GM18867 (cell line): ENCODE results near the gene CDC25A.
"Not testable (repeated sequence)": the region's sequence is repeated elsewhere in the genome, so short reads cannot be mapped to it uniquely, and the experiment has no call there.

ENCODE experiments used
- ATAC-seq: cut with Tn5 transposase; IDR thresholded peaks from one replicate; pipeline ENCODE4 v1.9.1; 2021; ENCODE audit warnings: mild to moderate bottlenecking, moderate library complexity; ENCODE audit not compliant: unreplicated experiment

CDC25A gene

GRCh38 chr3:48188266-48189201 lies at the start of gene CDC25A:
Gene CDC25A, minus strand, starts transcription at chr3:48188417. Its CDS starts 470 bp downstream, at chr3:48187947.
- peak; percentile 91 for ATAC-seq

DNA sequence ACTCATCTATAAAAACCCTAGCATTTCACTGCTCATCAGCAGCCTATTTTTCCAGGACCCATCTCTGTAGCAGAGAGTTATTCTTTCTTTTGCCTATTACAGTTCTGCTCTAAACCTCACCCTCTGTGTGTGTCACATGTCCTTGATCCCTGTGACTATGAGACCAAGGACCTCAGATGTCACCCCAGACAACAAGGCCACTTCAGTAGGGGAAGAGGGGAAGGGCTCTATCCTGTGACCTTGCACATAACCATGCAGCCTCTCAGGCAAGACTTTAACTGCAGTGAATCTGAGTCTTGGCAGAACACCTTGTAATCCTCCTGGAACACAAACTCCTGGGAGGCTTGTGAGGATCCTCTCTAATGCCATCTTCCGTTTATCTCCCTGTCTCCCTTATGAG lies 48.3 kb upstream of the CDC25A start:
- ATAC-seq, result no peak

DNA sequence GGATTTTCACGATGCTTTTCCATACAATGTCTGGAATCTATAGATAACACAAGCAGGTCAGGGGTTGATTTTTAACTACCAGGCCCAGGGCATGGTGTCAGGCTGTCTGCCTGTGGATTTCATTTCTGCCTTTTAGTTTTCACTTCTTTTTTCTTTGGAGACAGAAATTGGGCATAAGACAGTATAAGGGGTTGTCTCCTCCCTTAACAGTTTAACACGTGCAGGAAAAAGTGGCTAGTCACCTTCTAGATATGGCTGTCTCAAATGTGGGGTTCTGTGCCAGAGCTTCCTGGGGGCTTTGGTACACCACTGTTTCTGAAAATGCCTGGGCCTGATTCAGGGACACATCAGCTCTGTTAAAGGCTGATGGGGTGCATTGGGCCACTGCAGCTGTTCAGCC lies 45.3 kb upstream of the CDC25A start:
- no peak for ATAC-seq

- ATAC-seq, result peak; percentile 81
These were observed 44.5 kb upstream of the CDC25A start for GRCh38 chr3:48232734-48233133.

DNA sequence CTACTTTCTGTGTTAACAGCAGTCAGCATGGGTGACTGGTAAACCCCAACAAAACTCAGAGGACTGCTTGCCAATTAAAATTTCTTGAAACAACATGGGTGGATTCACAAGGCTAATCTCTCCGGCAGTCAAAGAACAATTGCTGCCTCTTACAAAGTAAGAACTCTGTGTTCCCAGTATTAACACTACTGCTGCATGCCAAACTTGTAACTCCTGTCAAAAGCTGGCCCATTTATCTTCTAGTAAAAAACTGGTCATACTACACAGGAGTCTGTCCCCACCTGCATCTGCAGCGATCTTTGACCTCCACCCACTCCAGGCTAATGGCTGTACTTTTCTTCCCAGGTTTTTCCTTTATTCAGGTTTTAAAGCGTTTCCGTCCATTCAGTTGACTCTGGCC lies 44.0 kb upstream of the CDC25A start:
- ATAC-seq, result no peak

DNA sequence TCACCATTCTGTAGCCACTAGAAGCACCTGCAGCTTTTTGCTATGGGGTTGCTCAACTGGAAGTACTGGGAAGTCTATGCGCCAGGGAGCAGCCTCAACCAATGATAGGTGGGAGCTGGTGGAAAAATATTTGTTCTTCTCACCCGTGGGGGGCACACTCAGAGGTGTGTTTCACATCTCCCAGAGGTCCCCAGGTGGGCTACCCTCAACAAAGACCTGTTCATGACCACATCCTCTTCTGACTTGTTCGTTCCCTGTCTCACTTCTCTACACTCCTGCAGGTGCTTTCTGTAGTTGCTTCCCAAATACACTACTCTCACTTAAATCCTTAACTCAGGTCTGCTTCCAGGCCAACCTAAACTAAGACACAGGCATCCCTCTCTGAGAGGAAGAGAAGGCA lies 38.7 kb upstream of the CDC25A start:
- no peak for ATAC-seq

DNA sequence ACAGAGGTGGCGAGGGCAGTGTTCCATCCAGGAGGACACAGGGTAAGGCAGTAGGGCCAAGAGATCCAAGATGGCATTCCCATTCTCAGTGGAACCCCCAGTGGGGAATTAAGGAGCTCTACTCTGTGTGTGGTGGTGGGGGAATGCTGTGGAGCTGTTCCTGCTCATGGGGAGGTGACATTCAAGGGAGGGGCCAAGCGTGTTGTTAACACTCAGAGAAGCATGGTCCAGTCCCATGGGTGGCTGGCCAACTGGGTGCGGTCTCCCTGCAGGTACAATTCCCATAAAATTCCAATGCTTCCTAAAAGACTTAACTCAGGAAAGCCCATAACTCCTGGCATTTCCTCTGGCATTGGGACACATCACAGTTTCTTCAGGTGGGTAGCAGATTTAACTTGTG lies 37.4 kb upstream of the CDC25A start:
- ATAC-seq, result no peak

DNA sequence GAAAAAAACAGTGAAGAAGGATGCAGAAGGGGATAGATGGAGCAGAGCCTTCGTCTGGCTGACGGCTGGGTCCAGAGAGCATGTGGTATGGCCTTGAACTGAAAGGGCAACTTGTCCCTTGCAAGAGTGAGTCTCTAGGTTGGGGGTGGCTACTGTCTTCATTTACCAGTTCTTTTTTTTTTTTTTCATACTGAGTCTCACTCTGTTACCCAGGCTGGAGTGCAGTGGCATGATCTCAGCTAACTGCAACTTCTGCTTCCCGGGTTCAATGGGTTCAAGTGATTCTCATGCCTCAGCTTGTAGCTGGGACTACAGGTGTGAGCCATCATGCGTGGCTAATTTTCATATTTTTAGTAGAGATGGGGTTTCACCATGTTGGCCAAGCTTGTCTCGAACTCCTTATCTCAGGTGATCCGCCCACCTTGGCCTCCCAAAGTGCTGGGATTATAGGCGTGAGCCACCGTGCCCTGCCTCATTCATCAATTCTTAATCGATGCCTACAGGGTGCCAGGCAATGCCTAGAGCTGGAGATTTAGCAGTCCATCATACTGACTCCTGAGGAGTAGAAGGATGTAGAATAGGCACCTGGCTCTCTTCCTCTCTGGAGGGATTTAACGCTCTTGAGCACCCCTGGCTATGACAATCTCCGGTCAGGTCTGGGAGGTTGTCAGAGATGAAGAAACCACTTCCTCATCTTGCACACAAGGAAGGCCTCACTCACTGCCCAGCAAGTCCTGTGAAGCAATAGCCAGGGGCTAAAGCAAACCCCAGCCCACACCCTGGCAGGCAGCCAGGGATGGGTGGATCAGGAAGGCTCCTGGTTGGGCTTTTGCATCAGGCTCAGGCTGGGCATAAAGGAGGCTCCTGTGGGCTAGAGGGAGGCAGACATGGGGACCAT lies 34.6 kb upstream of the CDC25A start, which contains the start of gene CAMP:
Gene CAMP, plus strand, starts transcription at position 880 of the 898 bp plus-strand sequence. Its CDS starts 17 bp downstream, at position 897.
- no peak for ATAC-seq

- no peak for ATAC-seq
These were observed 32.5 kb upstream of the CDC25A start for GRCh38 chr3:48220746-48221145.

GRCh38 chr3:48219543-48219942 lies 31.3 kb upstream of the CDC25A start:
- no peak for ATAC-seq

DNA sequence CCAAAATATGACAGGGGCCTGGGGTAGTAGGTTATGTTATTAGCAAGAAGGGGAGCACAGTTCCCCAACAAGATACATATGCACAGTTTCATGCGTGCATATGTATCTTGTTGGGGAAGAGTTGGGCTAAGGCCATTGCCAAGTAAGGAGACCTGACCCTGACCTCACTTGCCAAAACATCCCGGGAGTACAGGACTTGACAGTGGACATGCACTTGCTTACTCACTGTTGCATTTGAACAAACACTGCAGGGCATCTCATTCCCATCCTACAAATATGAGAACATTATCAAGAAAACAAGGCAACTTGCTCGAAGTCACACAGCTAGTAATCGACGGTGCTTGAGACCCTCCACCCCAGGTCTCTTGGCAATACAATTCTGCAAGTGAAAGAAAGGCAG lies 30.3 kb upstream of the CDC25A start:
- ATAC-seq, result no peak

DNA sequence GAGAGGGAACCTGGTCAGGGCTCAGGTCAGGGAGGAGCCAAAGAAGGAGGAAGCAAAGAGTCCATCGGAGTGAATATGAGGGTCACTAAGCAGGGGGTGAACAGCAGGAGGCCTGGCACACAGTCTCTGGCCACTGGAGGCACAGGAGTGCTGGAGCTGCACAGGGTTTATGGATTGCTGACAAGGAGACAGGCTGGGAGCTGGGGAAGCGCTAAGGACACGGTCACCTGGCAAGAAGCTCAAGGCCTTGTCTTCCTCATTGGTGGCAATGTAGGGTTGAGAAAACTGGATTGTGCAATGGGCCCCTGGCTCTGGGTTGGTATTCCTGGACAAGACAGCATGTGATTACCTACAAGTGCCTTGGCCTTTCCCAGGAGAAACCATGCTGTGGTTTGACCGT lies 29.2 kb upstream of the CDC25A start:
- no peak for ATAC-seq

- ATAC-seq, result no peak
These were observed 27.7 kb upstream of the CDC25A start for GRCh38 chr3:48215876-48216275.

DNA sequence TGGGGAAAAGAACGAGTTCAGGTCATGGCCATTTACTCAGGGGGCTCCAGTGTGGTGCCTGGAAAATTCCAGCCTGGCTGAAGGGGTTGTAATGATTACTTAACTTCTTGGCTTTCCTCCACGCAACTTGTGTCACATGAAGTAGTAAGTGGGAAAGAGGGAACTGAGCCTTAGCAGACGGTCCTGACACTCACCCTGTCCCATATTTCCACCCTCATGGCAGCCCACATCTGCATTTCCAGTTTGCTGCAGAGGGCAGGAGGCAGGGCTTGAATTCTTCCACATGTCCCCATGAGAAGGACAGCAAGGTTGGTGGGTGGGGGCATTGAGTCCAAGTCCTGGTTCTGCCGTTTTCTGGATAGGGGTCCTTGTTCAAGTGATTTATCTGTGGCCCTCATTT lies 27.2 kb upstream of the CDC25A start:
- no peak for ATAC-seq

DNA sequence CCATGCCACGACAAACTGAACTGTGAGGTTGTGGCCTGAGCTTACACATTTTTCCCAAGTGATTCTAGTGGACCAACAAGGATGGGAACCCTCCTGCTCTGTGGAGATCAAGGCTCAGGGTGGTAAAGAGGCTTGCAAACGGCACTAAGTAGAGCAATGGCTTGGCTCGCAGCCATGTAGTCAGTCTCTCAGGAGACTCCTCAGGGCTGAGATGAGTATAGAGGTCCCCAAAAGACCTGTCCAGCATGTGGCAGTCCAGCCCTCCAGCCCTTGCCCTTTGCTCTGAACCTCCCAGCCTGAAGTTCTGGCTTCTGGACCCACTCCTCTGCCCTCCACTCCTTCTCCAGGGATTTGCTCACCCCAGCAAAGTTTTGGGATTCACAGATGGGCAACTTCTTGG lies 26.8 kb upstream of the CDC25A start:
- ATAC-seq, result no peak

- ATAC-seq, result no peak
These were observed 26.0 kb upstream of the CDC25A start for GRCh38 chr3:48214225-48214624.

- not testable (repeated sequence) for ATAC-seq
These were observed 23.6 kb upstream of the CDC25A start for GRCh38 chr3:48211776-48212175.

DNA sequence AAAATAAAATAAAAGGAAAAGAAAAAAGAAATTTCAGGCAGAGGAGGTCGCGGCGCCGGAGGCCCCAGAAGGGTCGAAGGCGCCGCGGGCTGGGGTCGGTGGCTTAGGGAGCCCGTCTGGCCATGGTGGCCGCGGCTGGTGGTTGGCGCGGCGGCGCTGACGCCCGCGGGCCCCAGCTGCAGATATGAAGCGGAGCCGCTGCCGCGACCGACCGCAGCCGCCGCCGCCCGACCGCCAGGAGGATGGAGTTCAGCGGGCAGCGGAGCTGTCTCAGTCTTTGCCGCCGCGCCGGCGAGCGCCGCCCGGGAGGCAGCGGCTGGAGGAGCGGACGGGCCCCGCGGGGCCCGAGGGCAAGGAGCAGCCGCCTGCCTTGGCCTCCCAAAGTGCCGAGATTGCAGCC lies 22.3 kb upstream of the CDC25A start:
- not testable (repeated sequence) for ATAC-seq

GRCh38 chr3:48209445-48209844 lies 21.2 kb upstream of the CDC25A start:
- ATAC-seq, result no peak

DNA sequence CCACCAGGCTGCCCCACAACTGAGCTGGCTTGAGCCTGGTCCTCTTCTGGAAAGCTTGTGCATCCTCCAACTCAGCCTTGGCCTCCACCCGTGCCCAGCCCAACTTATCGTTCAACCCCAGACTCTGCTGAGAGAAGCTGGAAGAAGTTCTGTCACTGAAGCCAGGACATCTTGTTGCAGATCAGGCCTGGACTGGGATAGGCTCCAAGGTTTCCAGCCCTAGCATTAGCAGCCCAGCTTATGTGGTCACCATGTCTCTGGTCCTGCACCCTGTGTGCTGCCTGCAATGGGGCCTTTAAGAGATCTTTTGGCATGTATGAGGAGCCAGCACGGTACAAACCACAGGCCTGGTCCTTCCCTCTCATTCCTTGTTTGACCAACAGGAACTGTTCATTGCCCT lies 19.9 kb upstream of the CDC25A start:
- ATAC-seq, result no peak

GRCh38 chr3:48202632-48203031 lies 14.4 kb upstream of the CDC25A start:
- no peak for ATAC-seq

DNA sequence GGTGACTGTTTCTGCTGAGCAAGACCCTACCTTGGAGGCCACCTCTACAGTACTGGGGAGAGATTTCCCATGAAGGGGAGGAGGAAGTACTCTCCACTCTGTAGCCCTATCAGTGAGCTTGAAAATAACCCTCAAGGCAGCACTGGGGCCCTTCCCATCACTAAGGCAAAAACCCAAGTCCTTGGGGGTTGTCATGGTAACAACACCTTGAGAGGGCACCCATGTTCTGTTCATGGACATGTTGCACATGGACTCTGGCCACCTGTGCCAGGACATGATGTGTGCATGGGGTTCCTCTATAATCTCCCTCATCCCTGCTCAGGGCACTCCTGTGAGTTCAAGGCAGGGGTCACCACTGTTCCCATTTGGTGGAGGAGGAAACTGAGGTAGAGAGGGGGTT lies 10.9 kb upstream of the CDC25A start:
- ATAC-seq, result no peak
